ENCODE measurements around the gene FAM72A.
"Not testable (repeated sequence)": the region's sequence is repeated elsewhere in the genome, so short reads cannot be mapped to it uniquely, and the experiment has no call there.

The FAM72A gene

GRCh38 chr1:206202789-206203363 lies at the start of gene FAM72A:
TSS of gene FAM72A (minus strand) at chr1:206202839. CDS start at chr1:206202025, 814 bp downstream.
- in situ Hi-C loops (cut with MboI; ENCODE audit: low sequenced_read_pairs, unreplicated experiment) = not testable (repeated sequence)

GRCh38 chr1:206250953-206251681 lies 48.5 kb upstream of the FAM72A start:
- in situ Hi-C loops (cut with MboI; ENCODE audit: low sequenced_read_pairs, unreplicated experiment); DNase-seq (ENCODE audit: low spot score): not testable (repeated sequence)

More at GRCh38 chr1:206202789-206203363, at the start of gene FAM72A:
- peak; percentile 75 for DNase-seq (ENCODE audit: low spot score)

GRCh38 chr1:206246129-206246886 lies 43.7 kb upstream of the FAM72A start:
- DNase-seq (ENCODE audit: low spot score); in situ Hi-C loops (cut with MboI; ENCODE audit: low sequenced_read_pairs, unreplicated experiment): not testable (repeated sequence)

- in situ Hi-C loops (cut with MboI; ENCODE audit: low sequenced_read_pairs, unreplicated experiment); DNase-seq (ENCODE audit: low spot score): not testable (repeated sequence)
These were observed 42.8 kb upstream of the FAM72A start for GRCh38 chr1:206245479-206245878.

GRCh38 chr1:206243335-206243734 lies 40.7 kb upstream of the FAM72A start:
- DNase-seq (ENCODE audit: low spot score); in situ Hi-C loops (cut with MboI; ENCODE audit: low sequenced_read_pairs, unreplicated experiment): not testable (repeated sequence)

GRCh38 chr1:206240288-206240687 lies 37.6 kb upstream of the FAM72A start:
- DNase-seq (ENCODE audit: low spot score); in situ Hi-C loops (cut with MboI; ENCODE audit: low sequenced_read_pairs, unreplicated experiment): not testable (repeated sequence)

- in situ Hi-C loops (cut with MboI; ENCODE audit: low sequenced_read_pairs, unreplicated experiment); DNase-seq (ENCODE audit: low spot score): not testable (repeated sequence)
These were observed 32.6 kb upstream of the FAM72A start for GRCh38 chr1:206235190-206235589.

GRCh38 chr1:206234189-206234916 lies 31.7 kb upstream of the FAM72A start:
- DNase-seq (ENCODE audit: low spot score); in situ Hi-C loops (cut with MboI; ENCODE audit: low sequenced_read_pairs, unreplicated experiment): not testable (repeated sequence)

GRCh38 chr1:206232970-206233645 lies 30.5 kb upstream of the FAM72A start:
- DNase-seq (ENCODE audit: low spot score); in situ Hi-C loops (cut with MboI; ENCODE audit: low sequenced_read_pairs, unreplicated experiment): not testable (repeated sequence)

- DNase-seq (ENCODE audit: low spot score); in situ Hi-C loops (cut with MboI; ENCODE audit: low sequenced_read_pairs, unreplicated experiment): not testable (repeated sequence)
These were observed 29.4 kb upstream of the FAM72A start for GRCh38 chr1:206231989-206232388.

GRCh38 chr1:206229286-206229685 lies 26.6 kb upstream of the FAM72A start:
- in situ Hi-C loops (cut with MboI; ENCODE audit: low sequenced_read_pairs, unreplicated experiment); DNase-seq (ENCODE audit: low spot score): not testable (repeated sequence)

GRCh38 chr1:206226886-206227285 lies 24.2 kb upstream of the FAM72A start:
- DNase-seq (ENCODE audit: low spot score); in situ Hi-C loops (cut with MboI; ENCODE audit: low sequenced_read_pairs, unreplicated experiment): not testable (repeated sequence)

GRCh38 chr1:206225386-206225785 lies 22.7 kb upstream of the FAM72A start:
- in situ Hi-C loops (cut with MboI; ENCODE audit: low sequenced_read_pairs, unreplicated experiment); DNase-seq (ENCODE audit: low spot score): not testable (repeated sequence)

- DNase-seq (ENCODE audit: low spot score); in situ Hi-C loops (cut with MboI; ENCODE audit: low sequenced_read_pairs, unreplicated experiment): not testable (repeated sequence)
These were observed 21.6 kb upstream of the FAM72A start for GRCh38 chr1:206224190-206224776.

- in situ Hi-C loops (cut with MboI; ENCODE audit: low sequenced_read_pairs, unreplicated experiment) = not testable (repeated sequence)
These were observed 18.9 kb upstream of the FAM72A start for GRCh38 chr1:206221585-206221984.

GRCh38 chr1:206220332-206221000 lies 17.8 kb upstream of the FAM72A start:
- in situ Hi-C loops (cut with MboI; ENCODE audit: low sequenced_read_pairs, unreplicated experiment); DNase-seq (ENCODE audit: low spot score): not testable (repeated sequence)

More at GRCh38 chr1:206221585-206221984, 18.9 kb upstream of the FAM72A start:
- DNase-seq (ENCODE audit: low spot score) = not testable (repeated sequence)

Data from GM13976 (cell line).